Measurements from ENCODE around the gene PURB.

PURB gene

GRCh38 chr7:44827567-44827966 lies 57.8 kb downstream of the PURB start:
- no peaks in the 10 kb centered on the region for H3K27me3 ChIP-seq (ENCODE audit: low read length)
- TF ChIP-seq CTCF (IDR thresholded peaks at IDR 0.05; ENCODE audit: insufficient read depth, low read length, poor library complexity, severe bottlenecking) (no peak), EZH2phosphoT487 (conservative IDR thresholded peaks at IDR 0.05; ENCODE audit: low read length) (no peak)
- H4K20me1 ChIP-seq (ENCODE audit: low read depth, low read length), result no peaks in the 10 kb centered on the region
- H3K4me3 ChIP-seq (ENCODE audit: insufficient read depth, low read length, poor library complexity, severe bottlenecking), result no peak overlapping the region
- H3K36me3 ChIP-seq (ENCODE audit: low read length), result peaks cover 37% of the 10 kb centered on the region
- no peak overlapping the region for H3K27ac ChIP-seq (ENCODE audit: low read depth, low read length)
- H3F3A ChIP-seq (ENCODE audit: insufficient read depth), result peaks cover 10% of the 10 kb centered on the region; the same call in 1 of the 2 replicates
- no peaks in the 10 kb centered on the region; the same call in 1 of the 2 replicates for H3K79me2 ChIP-seq (ENCODE audit: insufficient read depth, low read length)
- no peak overlapping the region for H2AFZ ChIP-seq (ENCODE audit: low read depth, low read length, severe bottlenecking)
- no peaks in the 10 kb centered on the region for H3K9me3 ChIP-seq (ENCODE audit: insufficient read depth, low read length)
- H3K9ac ChIP-seq (ENCODE audit: low read length), result no peak overlapping the region
- H3K4me2 ChIP-seq (ENCODE audit: low read depth, low read length, poor library complexity, severe bottlenecking), result no peak overlapping the region
- no peaks in the 10 kb centered on the region for H3K9me2 ChIP-seq (replicated peaks; ENCODE audit: insufficient read depth, low read length)
